Measurements from ENCODE around the gene HHIPL1.

DNA sequence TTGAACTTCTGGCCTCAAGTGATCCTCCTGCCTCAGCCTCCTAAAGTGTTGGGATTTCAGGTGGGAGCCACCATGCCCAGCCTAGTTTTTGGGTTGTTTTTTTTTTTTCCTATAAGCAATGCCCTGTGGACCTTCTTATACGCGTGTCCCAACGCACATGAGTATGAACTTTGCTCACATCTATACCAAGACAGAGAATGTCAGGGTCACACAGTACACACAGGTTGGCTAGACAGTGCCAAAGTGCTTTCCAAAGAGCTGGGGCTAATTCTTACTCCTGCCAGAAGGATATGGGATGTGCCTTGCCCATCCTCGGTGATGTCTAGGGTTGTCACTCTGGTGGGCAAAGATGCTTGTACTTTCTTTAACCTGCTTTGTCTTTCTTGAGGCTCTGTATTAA, 33.3 kb upstream of the HHIPL1 start:
- TF ChIP-seq, protein P1, sequence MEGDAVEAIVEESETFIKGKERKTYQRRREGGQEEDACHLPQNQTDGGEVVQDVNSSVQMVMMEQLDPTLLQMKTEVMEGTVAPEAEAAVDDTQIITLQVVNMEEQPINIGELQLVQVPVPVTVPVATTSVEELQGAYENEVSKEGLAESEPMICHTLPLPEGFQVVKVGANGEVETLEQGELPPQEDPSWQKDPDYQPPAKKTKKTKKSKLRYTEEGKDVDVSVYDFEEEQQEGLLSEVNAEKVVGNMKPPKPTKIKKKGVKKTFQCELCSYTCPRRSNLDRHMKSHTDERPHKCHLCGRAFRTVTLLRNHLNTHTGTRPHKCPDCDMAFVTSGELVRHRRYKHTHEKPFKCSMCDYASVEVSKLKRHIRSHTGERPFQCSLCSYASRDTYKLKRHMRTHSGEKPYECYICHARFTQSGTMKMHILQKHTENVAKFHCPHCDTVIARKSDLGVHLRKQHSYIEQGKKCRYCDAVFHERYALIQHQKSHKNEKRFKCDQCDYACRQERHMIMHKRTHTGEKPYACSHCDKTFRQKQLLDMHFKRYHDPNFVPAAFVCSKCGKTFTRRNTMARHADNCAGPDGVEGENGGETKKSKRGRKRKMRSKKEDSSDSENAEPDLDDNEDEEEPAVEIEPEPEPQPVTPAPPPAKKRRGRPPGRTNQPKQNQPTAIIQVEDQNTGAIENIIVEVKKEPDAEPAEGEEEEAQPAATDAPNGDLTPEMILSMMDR (IDR thresholded peaks at IDR 0.05; ENCODE audit: extremely low read depth in 1 of 2, insufficient read depth in 1 of 2, low read depth in 1 of 2, low read length in 2 of 2), result no peak
- no peak for TF ChIP-seq EZH2 (IDR thresholded peaks at IDR 0.05; ENCODE audit: borderline replicate concordance, low read depth, low read length, severe bottlenecking)
- no peak for TF ChIP-seq POLR2A (IDR thresholded peaks at IDR 0.05; ENCODE audit: low read depth, low read length)
- TF ChIP-seq FOS (IDR thresholded peaks at IDR 0.05; ENCODE audit: borderline replicate concordance, insufficient read depth, low read length), result no peak
- no peak for TF ChIP-seq MYC (IDR thresholded peaks at IDR 0.05; ENCODE audit: low read depth, low read length)
- TF ChIP-seq, protein P2, sequence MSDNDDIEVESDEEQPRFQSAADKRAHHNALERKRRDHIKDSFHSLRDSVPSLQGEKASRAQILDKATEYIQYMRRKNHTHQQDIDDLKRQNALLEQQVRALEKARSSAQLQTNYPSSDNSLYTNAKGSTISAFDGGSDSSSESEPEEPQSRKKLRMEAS (IDR thresholded peaks at IDR 0.05; ENCODE audit: insufficient read depth, insufficient read length), result no peak
- TF ChIP-seq GATA2 (IDR thresholded peaks at IDR 0.05; ENCODE audit: insufficient read depth, insufficient read length, low read depth, low read length), result no peak
- no peak for TF ChIP-seq JUN (IDR thresholded peaks at IDR 0.05; ENCODE audit: borderline replicate concordance, insufficient read depth, insufficient read length, low read depth)

Data from endothelial cell of umbilical vein (primary cell).